ENCODE results near the gene STING1.

Gene STING1

DNA sequence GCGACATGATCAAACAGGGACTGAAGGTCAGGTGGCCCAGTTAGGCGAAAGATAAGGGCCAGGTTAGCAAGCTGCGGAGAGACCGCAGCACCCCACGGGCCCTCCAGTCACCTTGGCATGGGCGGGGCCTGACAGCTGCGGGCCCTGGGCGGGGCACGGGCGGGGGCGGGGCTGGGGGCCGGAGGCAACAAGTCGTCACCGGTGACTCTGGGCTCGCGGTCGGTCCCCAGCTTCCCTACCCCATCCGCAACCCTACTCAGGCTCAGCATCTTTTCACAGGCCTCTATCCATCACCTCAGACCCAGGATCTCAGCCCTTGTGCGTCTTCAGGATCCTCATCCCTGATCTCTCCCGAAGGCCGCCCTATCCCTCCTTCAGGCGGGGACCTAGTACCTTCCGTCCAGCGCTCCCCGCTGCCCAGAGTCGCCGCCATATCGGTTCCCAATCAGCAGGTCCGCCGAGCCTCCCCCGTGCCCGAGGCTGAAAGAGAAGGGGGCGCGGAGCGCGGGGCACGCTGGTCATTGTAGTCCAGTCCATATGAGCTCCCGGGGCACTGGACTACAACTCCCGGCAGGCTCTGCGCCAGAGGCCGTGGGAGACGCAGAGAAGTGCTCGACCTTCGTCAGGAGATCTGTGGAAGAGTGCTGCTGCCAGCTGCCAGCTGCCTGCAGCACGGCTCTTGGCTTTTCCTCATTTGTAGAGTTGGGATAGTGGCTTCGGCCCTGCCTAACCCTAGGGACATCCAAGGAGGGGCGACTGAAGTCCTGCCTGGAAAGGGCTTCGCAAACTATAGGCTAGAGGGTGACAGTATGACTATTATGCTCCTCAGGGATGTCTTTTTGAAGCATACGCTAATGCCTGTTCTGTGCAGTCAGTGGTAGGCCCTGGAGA lies 43.3 kb downstream of the STING1 start, which contains the start of gene DNAJC18:
Gene DNAJC18 (minus strand): TSS at position 513 of the 891 bp plus-strand sequence. CDS start 80 bp downstream, at position 433.
- peak; percentile 91 to 92 for DNase-seq

DNA sequence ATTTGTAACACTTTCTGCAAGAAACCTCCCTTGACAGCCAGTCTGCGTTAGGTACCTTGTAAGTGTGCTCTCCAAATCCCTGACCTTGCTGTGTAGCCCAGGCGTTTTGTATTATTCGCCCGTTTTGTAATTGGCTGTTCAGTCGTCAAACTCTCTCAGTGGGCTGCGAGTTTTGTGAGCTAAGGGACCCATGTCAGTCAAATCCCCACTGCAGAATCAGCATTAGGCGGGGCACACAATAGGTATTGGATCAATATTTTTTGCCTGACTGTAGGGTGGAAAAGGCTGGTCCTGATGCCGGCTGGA lies 43.9 kb downstream of the STING1 start:
- DNase-seq: no peak

- DNase-seq: no peak
Measured at GRCh38 chr5:139435676-139436075, 46.9 kb downstream of the STING1 start.

- no peak for DNase-seq
Measured at GRCh38 chr5:139431706-139432105, 50.9 kb downstream of the STING1 start.

DNA sequence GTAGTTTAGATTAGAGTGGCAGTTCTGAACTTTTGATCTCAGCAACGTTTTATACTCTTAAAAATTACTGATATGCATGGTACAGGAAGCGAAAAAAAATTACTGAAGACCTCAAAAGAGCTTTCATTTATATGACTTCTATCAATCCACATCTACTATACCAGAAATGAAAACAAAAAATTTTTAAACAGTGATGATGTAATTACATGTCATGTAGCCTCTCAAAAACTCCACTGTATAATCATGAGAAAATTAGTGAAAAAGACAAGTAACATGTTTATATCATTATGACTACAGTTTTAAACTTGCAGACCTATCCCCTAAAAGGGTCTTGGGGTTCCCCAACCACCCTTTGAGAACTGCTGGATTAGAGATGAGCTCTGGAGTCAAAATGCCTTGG lies 52.5 kb downstream of the STING1 start:
- no peak for DNase-seq

DNA sequence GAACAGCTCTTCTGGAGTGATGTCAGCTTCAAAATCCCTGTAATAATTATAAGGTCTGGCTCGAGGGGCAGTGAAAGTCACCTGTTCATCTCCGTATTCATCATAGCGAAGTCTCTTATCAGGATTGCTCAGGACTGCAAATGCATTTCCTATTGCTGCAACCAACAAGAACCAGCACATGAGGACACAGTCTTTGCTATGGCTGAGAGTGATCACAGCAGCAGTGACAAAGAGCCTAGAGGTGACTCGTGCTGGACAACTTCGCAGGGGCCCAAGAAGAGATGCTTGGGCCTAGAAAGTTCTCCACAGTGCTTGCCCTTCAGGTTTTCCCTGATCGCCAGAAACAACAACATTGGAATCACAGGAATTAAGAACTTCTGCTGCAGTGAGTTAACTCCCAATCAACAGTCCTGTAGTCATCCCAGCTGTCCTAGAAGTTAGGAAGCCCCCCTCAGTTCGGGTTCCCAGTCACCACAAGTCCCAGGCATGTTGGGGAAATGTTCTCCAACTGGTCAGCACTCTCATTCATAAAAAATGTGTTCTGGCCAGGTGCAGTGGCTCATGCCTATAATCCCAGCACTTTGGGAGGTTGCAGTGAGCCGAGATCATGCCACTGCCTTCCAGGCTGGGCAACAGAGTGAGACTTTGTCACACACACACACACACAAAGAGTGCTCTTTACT lies 56.2 kb downstream of the STING1 start:
- DNase-seq: no peak

All from Kasumi-1 (cell line).